Neural progenitor cell (in vitro differentiated cells): ENCODE results near the gene ISM1. TPM values are rescaled to one million over a fixed set of nuclear protein-coding genes. Genes with fewer than 3 reads are reported as not detected.

Source experiments
- DNase-seq: peaks from one replicate; pipeline ENCODE4 v3.0.0-alpha.2; 2016; ENCODE audit warnings: low spot score
- H2AFZ ChIP-seq: fragments of 200-600 bp; sonication (generic); replicated peaks from 2 replicates; pipeline ENCODE4 v1.6.1; 2016; ENCODE audit warnings: antibody characterized with exemption
- H3F3A ChIP-seq: fragments of 200-600 bp; sonication (generic); 2 replicates; pipeline ENCODE4 v1.6.1; 2016; ENCODE audit warnings: antibody characterized with exemption, low read depth
- H3K27ac ChIP-seq: fragments of 200-600 bp; sonication (generic); 2 replicates; pipeline ENCODE4 v1.5.1; 2016; ENCODE audit warnings: mild to moderate bottlenecking
- H3K27me3 ChIP-seq: fragments of 200-600 bp; sonication (generic); 2 replicates; pipeline ENCODE4 v1.6.1; 2016; ENCODE audit warnings: mild to moderate bottlenecking, moderate library complexity
- H3K36me3 ChIP-seq: fragments of 200-600 bp; sonication (generic); 2 replicates; pipeline ENCODE4 v1.5.1; 2016
- H3K4me1 ChIP-seq: fragments of 200-600 bp; sonication (generic); 2 replicates; pipeline ENCODE4 v1.6.1; 2016; ENCODE audit warnings: mixed run types
- H3K4me2 ChIP-seq: fragments of 200-600 bp; sonication (generic); 2 replicates; pipeline ENCODE4 v1.6.1; 2016
- H3K4me3 ChIP-seq: fragments of 200-600 bp; sonication (generic); 2 replicates; pipeline ENCODE4 v1.5.1; 2016
- H3K79me2 ChIP-seq: fragments of 200-600 bp; sonication (generic); 2 replicates; pipeline ENCODE4 v1.6.1; 2016; ENCODE audit warnings: low read depth
- H3K9ac ChIP-seq: fragments of 200-600 bp; sonication (generic); 2 replicates; pipeline ENCODE4 v1.6.1; 2016
- H3K9me3 ChIP-seq: fragments of 200-600 bp; sonication (generic); 2 replicates; pipeline ENCODE4 v1.5.1; 2016; ENCODE audit warnings: low read depth
- H4K20me1 ChIP-seq: fragments of 200-600 bp; sonication (generic); 2 replicates; pipeline ENCODE4 v1.6.1; 2016; ENCODE audit warnings: low read depth
- H3K27ac Mint-ChIP-seq: 3 replicates; pipeline ENCODE4 v1.8.0; 2021; ENCODE audit warnings: mixed read lengths
- H3K27me3 Mint-ChIP-seq: 2 replicates; pipeline ENCODE4 v1.8.0; 2022; ENCODE audit warnings: low read depth, mild to moderate bottlenecking, inconsistent platforms, moderate library complexity, mixed read lengths; ENCODE audit not compliant: insufficient read depth
- H3K36me3 Mint-ChIP-seq: 3 replicates; pipeline ENCODE4 v1.8.0; 2021; ENCODE audit warnings: mixed read lengths
- H3K4me1 Mint-ChIP-seq: 3 replicates; pipeline ENCODE4 v1.8.0; 2021; ENCODE audit warnings: mixed read lengths
- H3K4me3 Mint-ChIP-seq: 3 replicates; pipeline ENCODE4 v1.8.0; 2021; ENCODE audit warnings: mild to moderate bottlenecking, moderate library complexity, mixed read lengths
- H3K9me3 Mint-ChIP-seq: 3 replicates; pipeline ENCODE4 v1.8.0; 2020; ENCODE audit warnings: mixed read lengths
- EZH2 ChIP-seq: fragments of 200-600 bp; sonication (generic); IDR thresholded peaks from 2 replicates; pipeline ENCODE4 v1.6.1; 2017; ENCODE audit warnings: antibody characterized with exemption, mild to moderate bottlenecking, moderate library complexity
- EZH2phosphoT487 ChIP-seq: fragments of 200-600 bp; sonication (generic); IDR thresholded peaks from 2 replicates; pipeline ENCODE4 v1.6.1; 2017; ENCODE audit warnings: antibody characterized with exemption
- total RNA-seq: library from RNA; depleted of rRNA; stranded (reverse); fragments of >200 nt; gene quantifications from 2 replicates; pipeline ENCODE4 v1.2.3, GENCODE V29; 2015; ENCODE audit warnings: low replicate concordance
- TF ChIP-seq, protein P1 (sequence below): fragments of 200-600 bp; sonication (generic); IDR thresholded peaks from 2 replicates; pipeline ENCODE4 v1.5.1; 2017; ENCODE audit warnings: antibody characterized with exemption, mild to moderate bottlenecking

The ISM1 gene
- total RNA-seq, 1 donor from 2014 or later, result not detected

DNA sequence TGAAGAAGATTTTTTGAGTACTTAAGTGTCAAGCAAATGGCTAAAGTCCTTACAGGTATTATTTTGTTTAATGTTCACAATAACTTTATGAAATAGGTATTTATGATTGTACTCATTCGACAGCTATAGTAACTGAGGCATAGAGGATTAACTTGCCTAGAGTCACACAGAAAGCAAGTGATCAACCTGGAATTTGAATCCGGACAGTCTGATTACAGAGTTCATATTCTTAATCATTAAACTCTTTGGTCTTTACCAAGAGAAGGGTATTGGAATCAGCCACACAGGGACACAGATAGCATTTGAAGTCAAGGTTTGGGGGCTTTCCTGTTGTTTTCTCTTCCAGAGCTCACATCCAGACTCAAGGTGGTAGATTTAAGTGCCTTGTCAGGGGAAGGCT is 69.7 kb downstream of the ISM1 start:
- no peak overlapping the region for H3K9ac ChIP-seq
- Mint-ChIP-seq H3K36me3 (no peaks in the 10 kb centered on the region), H3K27me3 (peaks cover 2% of the 10 kb centered on the region), H3K4me1 (no peaks in the 10 kb centered on the region), H3K9me3 (no peaks in the 10 kb centered on the region), H3K27ac (no peak overlapping the region), H3K4me3 (no peak overlapping the region)
- no peak overlapping the region for H2AFZ ChIP-seq
- no peaks in the 10 kb centered on the region for H3K79me2 ChIP-seq
- H3K27me3 ChIP-seq, result no peaks in the 10 kb centered on the region
- H3K27ac ChIP-seq, result no peak overlapping the region
- TF ChIP-seq EZH2, result no peak
- TF ChIP-seq, protein P1, sequence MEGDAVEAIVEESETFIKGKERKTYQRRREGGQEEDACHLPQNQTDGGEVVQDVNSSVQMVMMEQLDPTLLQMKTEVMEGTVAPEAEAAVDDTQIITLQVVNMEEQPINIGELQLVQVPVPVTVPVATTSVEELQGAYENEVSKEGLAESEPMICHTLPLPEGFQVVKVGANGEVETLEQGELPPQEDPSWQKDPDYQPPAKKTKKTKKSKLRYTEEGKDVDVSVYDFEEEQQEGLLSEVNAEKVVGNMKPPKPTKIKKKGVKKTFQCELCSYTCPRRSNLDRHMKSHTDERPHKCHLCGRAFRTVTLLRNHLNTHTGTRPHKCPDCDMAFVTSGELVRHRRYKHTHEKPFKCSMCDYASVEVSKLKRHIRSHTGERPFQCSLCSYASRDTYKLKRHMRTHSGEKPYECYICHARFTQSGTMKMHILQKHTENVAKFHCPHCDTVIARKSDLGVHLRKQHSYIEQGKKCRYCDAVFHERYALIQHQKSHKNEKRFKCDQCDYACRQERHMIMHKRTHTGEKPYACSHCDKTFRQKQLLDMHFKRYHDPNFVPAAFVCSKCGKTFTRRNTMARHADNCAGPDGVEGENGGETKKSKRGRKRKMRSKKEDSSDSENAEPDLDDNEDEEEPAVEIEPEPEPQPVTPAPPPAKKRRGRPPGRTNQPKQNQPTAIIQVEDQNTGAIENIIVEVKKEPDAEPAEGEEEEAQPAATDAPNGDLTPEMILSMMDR, result no peak
- no peak for TF ChIP-seq EZH2phosphoT487
- no peaks in the 10 kb centered on the region for H3K4me1 ChIP-seq
- H3K4me2 ChIP-seq, result no peak overlapping the region
- no peaks in the 10 kb centered on the region for H3K36me3 ChIP-seq
- H3K4me3 ChIP-seq, result no peak overlapping the region
- DNase-seq, result no peak
- no peaks in the 10 kb centered on the region for H3K9me3 ChIP-seq
- H3F3A ChIP-seq, result no peaks in the 10 kb centered on the region
- no peaks in the 10 kb centered on the region for H4K20me1 ChIP-seq

GRCh38 chr20:13291157-13291556 is 70.1 kb downstream of the ISM1 start:
- Mint-ChIP-seq H3K4me3 (no peak overlapping the region), H3K27ac (no peak overlapping the region), H3K36me3 (no peaks in the 10 kb centered on the region), H3K27me3 (peaks cover 2% of the 10 kb centered on the region), H3K4me1 (no peaks in the 10 kb centered on the region), H3K9me3 (no peaks in the 10 kb centered on the region)
- H3K79me2 ChIP-seq, result no peaks in the 10 kb centered on the region
- TF ChIP-seq, protein P1, result no peak
- TF ChIP-seq EZH2 (no peak), EZH2phosphoT487 (no peak)
- no peaks in the 10 kb centered on the region for H3K27me3 ChIP-seq
- no peaks in the 10 kb centered on the region for H3K4me1 ChIP-seq
- DNase-seq, result no peak
- no peak overlapping the region for H2AFZ ChIP-seq
- H3K36me3 ChIP-seq, result no peaks in the 10 kb centered on the region
- H3K9me3 ChIP-seq, result no peaks in the 10 kb centered on the region
- H4K20me1 ChIP-seq, result no peaks in the 10 kb centered on the region
- H3K4me2 ChIP-seq, result no peak overlapping the region
- H3K4me3 ChIP-seq, result no peak overlapping the region
- no peaks in the 10 kb centered on the region for H3F3A ChIP-seq
- H3K9ac ChIP-seq, result no peak overlapping the region
- no peak overlapping the region for H3K27ac ChIP-seq

GRCh38 chr20:13292201-13292885 is 71.3 kb downstream of the ISM1 start:
- H3F3A ChIP-seq, result no peaks in the 10 kb centered on the region
- H3K4me1 Mint-ChIP-seq, result no peaks in the 10 kb centered on the region
- no peaks in the 10 kb centered on the region for H3K79me2 ChIP-seq
- TF ChIP-seq, protein P1, result no peak
- TF ChIP-seq EZH2phosphoT487 (no peak), EZH2 (no peak)
- no peaks in the 10 kb centered on the region for H3K27me3 ChIP-seq
- H3K36me3 ChIP-seq, result no peaks in the 10 kb centered on the region
- H3K4me3 ChIP-seq, result no peak overlapping the region
- no peaks in the 10 kb centered on the region for H3K9me3 ChIP-seq
- H3K4me3 Mint-ChIP-seq, result no peak overlapping the region
- no peak for DNase-seq
- H3K9ac ChIP-seq, result no peak overlapping the region
- H3K27ac ChIP-seq, result no peak overlapping the region
- H3K27me3 Mint-ChIP-seq, result peaks cover 2% of the 10 kb centered on the region
- no peaks in the 10 kb centered on the region for H3K9me3 Mint-ChIP-seq
- no peak overlapping the region for H2AFZ ChIP-seq
- H3K4me2 ChIP-seq, result no peak overlapping the region
- H3K36me3 Mint-ChIP-seq, result no peaks in the 10 kb centered on the region
- peak overlapping the region; percentile 9 for H3K27ac Mint-ChIP-seq
- H4K20me1 ChIP-seq, result no peaks in the 10 kb centered on the region
- H3K4me1 ChIP-seq, result no peaks in the 10 kb centered on the region
